Fibroblast of lung (primary cell): Measurements from ENCODE around the gene RFX2. TPM values are rescaled to one million over a fixed set of nuclear protein-coding genes. Genes with fewer than 3 reads are reported as not detected.

ENCODE experiments used
- DNase-seq, 2 donors: peaks; one replicate each; pipeline versions ENCODE4 v3.0.0 to v3.0.0-alpha.2; 2010; ENCODE audit warnings: low read depth in 2 of 2
- H2AFZ ChIP-seq: 2 replicates; pipeline ENCODE4 v1.5.1; 2012; ENCODE audit warnings: low read length, control low read depth, inconsistent platforms
- H3K27ac ChIP-seq: 2 replicates; pipeline ENCODE4 v1.5.1; 2011; ENCODE audit warnings: low read length, control low read depth; ENCODE audit not compliant: insufficient read depth
- H3K27me3 ChIP-seq: 2 replicates; pipeline ENCODE4 v1.5.1; 2011; ENCODE audit warnings: mild to moderate bottlenecking, low read length; ENCODE audit not compliant: control insufficient read depth, insufficient read depth
- H3K36me3 ChIP-seq: 2 replicates; pipeline ENCODE4 v1.5.1; 2011; ENCODE audit warnings: low read length; ENCODE audit not compliant: control insufficient read depth, insufficient read depth
- H3K4me1 ChIP-seq: 2 replicates; pipeline ENCODE4 v1.5.1; 2011; ENCODE audit warnings: low read length; ENCODE audit not compliant: control insufficient read depth, insufficient read depth; ENCODE audit errors: extremely low read depth
- H3K4me2 ChIP-seq: 2 replicates; pipeline ENCODE4 v1.5.1; 2011; ENCODE audit warnings: low read length, control low read depth; ENCODE audit not compliant: insufficient read depth; ENCODE audit errors: extremely low read depth
- H3K4me3 ChIP-seq, 4 experiments: fragments of 200-600 bp in 1 of 4; sonication (generic) in 1 of 4; replicated peaks in 1 of 4; 2 replicates each; pipeline ENCODE4 v1.5.1; 2011 to 2016; ENCODE audit warnings: low read length in 4 of 4, low read depth in 3 of 4, mild to moderate bottlenecking in 3 of 4, control low read depth in 2 of 4, inconsistent platforms in 1 of 4, mixed read lengths in 1 of 4; ENCODE audit not compliant: insufficient read depth in 1 of 4; ENCODE audit errors: control extremely low read depth in 1 of 4
- H3K79me2 ChIP-seq: 2 replicates; pipeline ENCODE4 v1.5.1; 2012; ENCODE audit warnings: mild to moderate bottlenecking, low read length, inconsistent platforms; ENCODE audit not compliant: control insufficient read depth, insufficient read depth
- H3K9ac ChIP-seq: 2 replicates; pipeline ENCODE4 v1.5.1; 2011; ENCODE audit warnings: mild to moderate bottlenecking, low read length, control low read depth; ENCODE audit not compliant: insufficient read depth
- H3K9me3 ChIP-seq: 2 replicates; pipeline ENCODE4 v1.5.1; 2012; ENCODE audit warnings: low read depth, low read length; ENCODE audit not compliant: control insufficient read depth, insufficient read depth
- H4K20me1 ChIP-seq: 2 replicates; pipeline ENCODE4 v1.5.1; 2011; ENCODE audit warnings: low read length; ENCODE audit not compliant: control insufficient read depth, insufficient read depth; ENCODE audit errors: extremely low read depth
- EZH2 ChIP-seq: IDR thresholded peaks from 2 replicates; pipeline ENCODE4 v1.5.1; 2012; ENCODE audit warnings: low read length, control low read depth, mild to moderate bottlenecking; ENCODE audit errors: missing control alignments
- polyA plus RNA-seq, 2 donors: library from polyadenylated mRNA; depleted of rRNA in 1 of 2; stranded (reverse) in 1 of 2; unstranded in 1 of 2; fragments of >200 nt; gene quantifications; 2 replicates each; pipeline ENCODE4 v1.2.1, GENCODE V29; 2011 to 2012; ENCODE audit warnings: missing spikeins in 1 of 2
- total RNA-seq: library from RNA; depleted of rRNA; stranded (reverse); fragments of >200 nt; gene quantifications from 2 replicates; pipeline ENCODE4 v1.2.1, GENCODE V29; 2014
- TF ChIP-seq, protein P1 (sequence below), 2 donors: IDR thresholded peaks in 1 of 2; conservative IDR thresholded peaks in 1 of 2; 1 replicate in 1 of 2; 2 replicates in 1 of 2; pipeline ENCODE4 v1.5.1; 2011 to 2012; ENCODE audit warnings: low read length in 2 of 2, control low read depth in 1 of 2, inconsistent platforms in 1 of 2, low read depth in 1 of 2, mild to moderate bottlenecking in 1 of 2

RFX2 gene
- total and polyA plus RNA-seq, 2 donors (not counting 1 experiment from before 2014, with no cell fraction given) = 2.5 to 9.6 TPM

DNA sequence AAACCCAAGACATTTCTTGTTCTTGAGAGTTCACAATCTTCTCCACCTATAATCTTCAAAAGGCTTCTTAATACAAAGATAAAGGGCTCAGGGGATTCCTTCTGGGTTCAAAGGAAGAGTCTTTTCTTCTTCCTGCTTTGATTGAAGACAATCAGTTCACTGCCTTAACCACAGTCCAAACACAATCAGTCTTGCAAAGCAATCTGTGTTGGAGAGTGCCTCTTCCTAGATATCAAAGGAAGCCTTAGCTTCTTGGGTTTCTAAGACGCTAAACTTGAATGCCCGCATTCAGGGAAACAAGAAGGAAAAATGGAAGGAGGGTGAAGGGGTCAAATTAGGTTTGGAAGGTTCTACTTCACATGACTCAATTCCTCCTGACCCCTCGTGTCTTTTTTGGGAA lies 159.6 kb downstream of the RFX2 start:
- no peak for DNase-seq
- Histone ChIP-seq H3K36me3 (peaks cover 6% of the 10 kb centered on the region), H3K27me3 (no peaks in the 10 kb centered on the region), H3K4me3 (no peak overlapping the region), H3K4me1 (peaks cover 31% of the 10 kb centered on the region), H3K79me2 (peaks cover 66% of the 10 kb centered on the region), H3K4me2 (no peak overlapping the region), H3K9me3 (no peaks in the 10 kb centered on the region), H2AFZ (no peak overlapping the region), H4K20me1 (no peaks in the 10 kb centered on the region), H3K9ac (no peak overlapping the region), H3K27ac (no peak overlapping the region)
- TF ChIP-seq EZH2 = no peak
- TF ChIP-seq, protein P1, sequence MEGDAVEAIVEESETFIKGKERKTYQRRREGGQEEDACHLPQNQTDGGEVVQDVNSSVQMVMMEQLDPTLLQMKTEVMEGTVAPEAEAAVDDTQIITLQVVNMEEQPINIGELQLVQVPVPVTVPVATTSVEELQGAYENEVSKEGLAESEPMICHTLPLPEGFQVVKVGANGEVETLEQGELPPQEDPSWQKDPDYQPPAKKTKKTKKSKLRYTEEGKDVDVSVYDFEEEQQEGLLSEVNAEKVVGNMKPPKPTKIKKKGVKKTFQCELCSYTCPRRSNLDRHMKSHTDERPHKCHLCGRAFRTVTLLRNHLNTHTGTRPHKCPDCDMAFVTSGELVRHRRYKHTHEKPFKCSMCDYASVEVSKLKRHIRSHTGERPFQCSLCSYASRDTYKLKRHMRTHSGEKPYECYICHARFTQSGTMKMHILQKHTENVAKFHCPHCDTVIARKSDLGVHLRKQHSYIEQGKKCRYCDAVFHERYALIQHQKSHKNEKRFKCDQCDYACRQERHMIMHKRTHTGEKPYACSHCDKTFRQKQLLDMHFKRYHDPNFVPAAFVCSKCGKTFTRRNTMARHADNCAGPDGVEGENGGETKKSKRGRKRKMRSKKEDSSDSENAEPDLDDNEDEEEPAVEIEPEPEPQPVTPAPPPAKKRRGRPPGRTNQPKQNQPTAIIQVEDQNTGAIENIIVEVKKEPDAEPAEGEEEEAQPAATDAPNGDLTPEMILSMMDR (conservative IDR thresholded peaks at IDR 0.05 in 1 of 2, IDR thresholded peaks at IDR 0.05 in 1 of 2; ENCODE audit: low read depth in 1 of 2, low read length in 2 of 2) = no peak

GRCh38 chr19:5949792-5950305 lies 160.5 kb downstream of the RFX2 start:
- TF ChIP-seq, protein P1 (conservative IDR thresholded peaks at IDR 0.05 in 1 of 2, IDR thresholded peaks at IDR 0.05 in 1 of 2; ENCODE audit: low read depth in 1 of 2, low read length in 2 of 2) = no peak
- no peak for DNase-seq
- H2AFZ ChIP-seq = no peak overlapping the region
- H3K27ac ChIP-seq = no peak overlapping the region
- H3K79me2 ChIP-seq = peaks cover 71% of the 10 kb centered on the region
- no peak overlapping the region for H3K4me2 ChIP-seq
- no peaks in the 10 kb centered on the region for H3K27me3 ChIP-seq
- no peaks in the 10 kb centered on the region for H3K9me3 ChIP-seq
- H3K9ac ChIP-seq = no peak overlapping the region
- H3K36me3 ChIP-seq = peaks cover 6% of the 10 kb centered on the region
- H3K4me1 ChIP-seq = peaks cover 28% of the 10 kb centered on the region
- H4K20me1 ChIP-seq = no peaks in the 10 kb centered on the region
- no peak overlapping the region for H3K4me3 ChIP-seq

DNA sequence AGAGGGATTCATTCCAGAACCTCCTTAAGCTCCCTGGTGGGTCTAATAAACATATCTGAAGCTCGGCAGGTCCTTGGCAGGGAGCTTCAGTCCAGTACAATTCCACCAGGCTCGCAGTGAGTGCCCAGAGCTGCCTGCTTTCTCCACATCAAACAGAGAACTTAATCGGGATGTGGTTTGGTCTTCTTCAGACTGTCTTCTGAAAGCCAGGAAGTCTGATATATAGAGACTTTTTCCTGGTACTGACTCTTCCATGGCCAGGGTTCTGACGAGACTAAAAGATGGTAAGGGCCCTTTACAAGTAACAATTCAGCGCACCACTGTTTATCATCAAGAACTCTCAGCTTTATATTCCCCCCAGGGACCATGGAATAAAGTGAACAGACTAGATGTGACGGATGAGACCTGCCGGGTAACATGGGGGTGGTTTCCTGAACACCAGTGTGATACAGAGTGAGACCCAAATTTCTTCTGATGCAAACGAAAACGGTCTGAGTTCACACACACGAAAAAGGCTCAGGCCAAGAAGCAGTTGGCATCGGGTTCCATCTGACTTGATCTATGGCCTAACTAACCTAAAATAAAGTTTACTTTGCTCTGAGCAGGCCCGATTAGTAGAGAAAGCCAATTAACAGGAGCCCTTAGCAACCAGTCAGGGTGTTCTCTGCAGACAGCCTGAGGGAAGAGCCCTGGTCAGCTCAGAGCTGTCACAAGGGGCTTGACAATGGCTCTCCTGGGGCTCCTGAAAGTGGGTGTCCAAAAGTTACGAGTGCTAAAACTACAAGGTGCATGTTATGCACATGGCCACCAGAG lies 161.3 kb downstream of the RFX2 start:
- H3K9ac ChIP-seq = no peak overlapping the region
- peaks cover 6% of the 10 kb centered on the region for H3K36me3 ChIP-seq
- DNase-seq = no peak
- peaks cover 68% of the 10 kb centered on the region for H3K79me2 ChIP-seq
- H3K27ac ChIP-seq = no peak overlapping the region
- H3K27me3 ChIP-seq = no peaks in the 10 kb centered on the region
- H4K20me1 ChIP-seq = no peaks in the 10 kb centered on the region
- no peak overlapping the region for H3K4me2 ChIP-seq
- no peak overlapping the region for H2AFZ ChIP-seq
- peaks cover 23% of the 10 kb centered on the region for H3K4me1 ChIP-seq
- TF ChIP-seq, protein P1 (conservative IDR thresholded peaks at IDR 0.05 in 1 of 2, IDR thresholded peaks at IDR 0.05 in 1 of 2; ENCODE audit: low read depth in 1 of 2, low read length in 2 of 2) = no peak
- no peak for TF ChIP-seq EZH2
- no peaks in the 10 kb centered on the region for H3K9me3 ChIP-seq
- no peak overlapping the region for H3K4me3 ChIP-seq
